Stimulated activated naive B cell treated with anti-CD40 and anti-IgM and Interleukin-4, amounts not matched to agents 10 μg/mL and 1 μg/mL and 100 μg/mL, for 72 hours (primary cell): ENCODE results near the gene PCNX2.

ENCODE experiments used
- ATAC-seq, 2 donors: fragments of 150-1000 bp; cut with Tn5 transposase; replicated peaks; 2 replicates each; pipeline ENCODE4 v1.10.0; 2021; ENCODE audit warnings: moderate library complexity in 1 of 2
- DNase-seq: peaks from one replicate; pipeline ENCODE4 v3.0.0; 2021
- H3K27ac Mint-ChIP-seq: one replicate; pipeline ENCODE4 v1.8.0; 2022; ENCODE audit warnings: mild to moderate bottlenecking, mixed read lengths
- H3K27me3 Mint-ChIP-seq, 2 donors: one replicate each; pipeline ENCODE4 v1.8.0; 2022; ENCODE audit warnings: mixed read lengths in 2 of 2
- H3K36me3 Mint-ChIP-seq, 2 donors: one replicate each; pipeline ENCODE4 v1.8.0; 2022; ENCODE audit warnings: mixed read lengths in 2 of 2, mild to moderate bottlenecking in 1 of 2
- H3K4me1 Mint-ChIP-seq, 2 donors: one replicate each; pipeline ENCODE4 v1.8.0; 2022; ENCODE audit warnings: mixed read lengths in 2 of 2, mild to moderate bottlenecking in 1 of 2
- H3K4me3 Mint-ChIP-seq, 2 donors: one replicate each; pipeline ENCODE4 v1.8.0; 2022; ENCODE audit warnings: mild to moderate bottlenecking in 2 of 2, mixed read lengths in 2 of 2, moderate library complexity in 1 of 2
- H3K9me3 Mint-ChIP-seq, 2 donors: one replicate each; pipeline ENCODE4 v1.8.0; 2022; ENCODE audit warnings: mixed read lengths in 2 of 2, mild to moderate bottlenecking in 1 of 2

PCNX2 gene

DNA sequence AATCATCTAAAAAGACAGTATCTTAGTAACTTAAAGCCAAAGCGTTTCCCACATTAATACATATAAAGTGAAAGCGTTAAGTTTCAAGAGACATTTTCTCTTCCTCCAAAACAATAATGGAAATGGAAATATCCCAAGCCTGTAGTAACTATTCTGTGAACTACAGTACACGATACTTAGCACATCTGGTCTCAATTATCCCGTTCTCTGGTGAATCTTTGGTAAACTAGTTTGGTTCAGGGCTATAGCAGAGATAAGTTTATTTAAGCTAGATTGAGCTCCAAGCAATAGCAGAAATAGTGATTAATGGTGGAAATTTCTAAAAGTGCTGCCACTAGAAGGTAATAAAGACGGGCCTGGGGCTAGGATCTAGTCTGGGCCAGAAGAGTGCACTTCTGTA is 55.2 kb downstream of the PCNX2 start:
- H3K4me1 Mint-ChIP-seq = no peaks in the 10 kb centered on the region
- no peaks in the 10 kb centered on the region for H3K9me3 Mint-ChIP-seq
- DNase-seq (no peak), ATAC-seq (no peak)
- H3K27me3 Mint-ChIP-seq = no peaks in the 10 kb centered on the region
- H3K36me3 Mint-ChIP-seq = peaks cover 10 to 19% of the 10 kb centered on the region in 2 donors
- H3K27ac Mint-ChIP-seq = no peak overlapping the region
- no peak overlapping the region for H3K4me3 Mint-ChIP-seq

DNA sequence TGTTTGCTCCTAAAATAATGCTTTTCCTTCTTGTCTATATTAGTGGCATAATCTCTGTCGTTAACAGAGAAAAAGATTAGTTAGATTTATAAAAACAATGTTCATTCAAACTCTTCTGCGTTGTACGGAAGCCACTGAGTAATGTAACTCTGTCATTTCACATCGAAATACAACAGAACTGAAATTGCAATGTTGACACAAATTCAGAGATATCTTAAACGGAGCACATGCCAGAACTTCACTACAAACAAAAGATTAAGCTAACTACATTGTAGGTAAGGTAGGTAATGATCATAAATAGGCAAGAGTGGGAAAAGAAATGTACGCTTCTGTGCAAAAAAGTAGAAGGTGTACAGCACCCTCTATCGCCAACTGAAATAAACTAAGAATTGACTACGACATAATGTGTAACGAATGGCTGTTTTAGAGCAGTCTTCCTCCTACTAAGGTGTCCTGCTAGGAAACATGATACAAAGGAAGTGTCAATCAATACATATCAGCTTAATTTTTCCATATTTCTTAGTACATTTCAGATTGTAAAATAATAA is 56.6 kb downstream of the PCNX2 start:
- no peak overlapping the region for H3K27ac Mint-ChIP-seq
- no peak for DNase-seq
- H3K27me3 Mint-ChIP-seq = no peaks in the 10 kb centered on the region
- no peaks in the 10 kb centered on the region for H3K4me1 Mint-ChIP-seq
- no peaks in the 10 kb centered on the region for H3K9me3 Mint-ChIP-seq
- no peak overlapping the region for H3K4me3 Mint-ChIP-seq
- no peak for ATAC-seq
- H3K36me3 Mint-ChIP-seq = peaks cover 14 to 20% of the 10 kb centered on the region in 2 donors

DNA sequence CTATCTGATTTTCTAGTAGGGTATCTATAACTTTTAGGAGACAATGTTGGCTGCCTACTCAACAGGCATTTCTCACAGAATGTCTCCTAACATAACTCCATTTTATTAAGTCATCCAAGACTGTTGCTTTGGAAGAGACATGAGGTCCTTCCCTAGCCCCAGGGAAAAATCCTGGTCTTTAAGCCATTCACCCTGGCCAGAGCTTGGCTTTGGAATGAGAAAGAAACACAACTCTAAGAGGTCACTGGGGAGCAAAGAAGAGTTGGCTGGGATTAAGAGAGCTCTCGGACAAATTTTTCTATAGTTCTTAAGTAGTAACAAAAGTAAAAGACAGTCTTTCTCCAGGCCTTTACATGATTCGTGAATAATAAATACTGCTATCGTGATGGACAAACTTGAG is 57.9 kb downstream of the PCNX2 start:
- no peaks in the 10 kb centered on the region for H3K27me3 Mint-ChIP-seq
- no peaks in the 10 kb centered on the region for H3K4me1 Mint-ChIP-seq
- ATAC-seq (no peak), DNase-seq (no peak)
- H3K36me3 Mint-ChIP-seq = peaks cover 14 to 27% of the 10 kb centered on the region in 2 donors
- H3K4me3 Mint-ChIP-seq = no peak overlapping the region
- no peak overlapping the region for H3K27ac Mint-ChIP-seq
- H3K9me3 Mint-ChIP-seq = no peaks in the 10 kb centered on the region

DNA sequence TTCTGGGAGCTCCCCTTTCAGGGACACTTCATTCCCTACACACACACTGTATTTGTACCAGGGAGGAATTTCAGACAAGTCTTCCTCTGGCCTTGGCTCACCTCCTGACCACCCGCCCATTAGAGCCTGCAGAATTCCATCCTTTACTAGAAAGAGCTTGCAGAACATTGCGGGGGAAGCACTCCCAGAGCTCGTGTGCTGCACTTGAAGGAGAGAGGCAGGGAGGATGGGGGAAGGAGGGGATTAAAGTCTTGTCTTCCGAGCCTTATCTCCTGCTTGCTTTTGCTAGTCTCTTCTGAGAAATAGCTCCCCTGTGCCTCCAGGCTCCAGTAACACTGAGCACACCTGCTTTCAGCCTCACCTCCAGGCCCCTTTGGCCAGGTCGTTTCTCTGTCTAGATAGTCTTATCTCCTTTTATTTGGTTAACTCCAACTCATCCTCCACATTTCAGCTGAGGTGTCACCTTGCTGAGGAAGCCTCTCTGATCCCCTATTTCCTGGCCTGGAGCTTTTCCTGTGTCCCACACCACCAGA is 62.0 kb downstream of the PCNX2 start:
- Mint-ChIP-seq H3K4me3 (no peak overlapping the region), H3K27me3 (no peaks in the 10 kb centered on the region), H3K27ac (no peak overlapping the region), H3K9me3 (no peaks in the 10 kb centered on the region), H3K36me3 (peaks cover 16 to 37% of the 10 kb centered on the region in 2 donors), H3K4me1 (no peaks in the 10 kb centered on the region)
- DNase-seq (no peak), ATAC-seq (no peak)

DNA sequence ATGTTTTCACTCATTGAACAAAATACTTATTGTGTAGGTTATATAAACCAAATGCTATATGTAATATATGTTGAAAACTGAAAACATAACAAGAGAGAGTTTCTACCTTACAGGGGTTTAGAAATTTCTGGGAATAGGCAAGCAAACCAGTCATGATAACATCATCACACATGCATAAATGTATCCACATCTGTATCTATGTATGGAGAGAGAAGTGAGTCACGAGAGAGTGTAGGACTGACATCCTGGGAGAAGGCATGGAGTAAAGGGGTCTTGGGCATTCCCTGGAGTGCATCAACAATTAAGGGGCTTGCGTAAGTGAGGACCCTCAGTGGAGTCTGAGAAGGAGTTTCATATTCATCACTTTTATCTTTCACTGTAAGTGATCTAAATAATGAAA is 65.5 kb downstream of the PCNX2 start:
- no peak overlapping the region for H3K4me3 Mint-ChIP-seq
- H3K36me3 Mint-ChIP-seq = peaks cover 6 to 36% of the 10 kb centered on the region in 2 donors
- H3K9me3 Mint-ChIP-seq = no peaks in the 10 kb centered on the region
- no peak overlapping the region for H3K27ac Mint-ChIP-seq
- no peaks in the 10 kb centered on the region for H3K4me1 Mint-ChIP-seq
- ATAC-seq (no peak), DNase-seq (no peak)
- H3K27me3 Mint-ChIP-seq = no peaks in the 10 kb centered on the region

DNA sequence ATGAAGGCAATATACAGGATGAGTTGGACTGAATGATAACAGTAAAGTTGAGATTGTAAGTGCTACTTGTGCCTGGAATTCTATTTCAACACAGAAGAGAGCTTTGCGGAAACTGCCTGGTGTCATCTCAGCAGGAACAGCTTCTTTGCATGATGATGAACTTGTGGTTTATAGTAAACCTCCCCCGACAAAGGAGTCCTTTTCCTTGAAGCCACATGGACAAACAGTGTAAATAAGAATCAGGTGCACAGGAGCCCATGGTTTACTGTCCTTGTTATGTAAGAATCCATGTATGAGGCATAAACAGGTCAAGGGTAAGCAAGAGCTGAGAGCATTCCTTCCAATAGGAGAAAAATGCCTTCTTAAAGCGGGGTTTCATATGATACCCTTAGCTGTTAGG is 66.2 kb downstream of the PCNX2 start:
- ATAC-seq = no peak
- H3K27ac Mint-ChIP-seq = no peak overlapping the region

DNA sequence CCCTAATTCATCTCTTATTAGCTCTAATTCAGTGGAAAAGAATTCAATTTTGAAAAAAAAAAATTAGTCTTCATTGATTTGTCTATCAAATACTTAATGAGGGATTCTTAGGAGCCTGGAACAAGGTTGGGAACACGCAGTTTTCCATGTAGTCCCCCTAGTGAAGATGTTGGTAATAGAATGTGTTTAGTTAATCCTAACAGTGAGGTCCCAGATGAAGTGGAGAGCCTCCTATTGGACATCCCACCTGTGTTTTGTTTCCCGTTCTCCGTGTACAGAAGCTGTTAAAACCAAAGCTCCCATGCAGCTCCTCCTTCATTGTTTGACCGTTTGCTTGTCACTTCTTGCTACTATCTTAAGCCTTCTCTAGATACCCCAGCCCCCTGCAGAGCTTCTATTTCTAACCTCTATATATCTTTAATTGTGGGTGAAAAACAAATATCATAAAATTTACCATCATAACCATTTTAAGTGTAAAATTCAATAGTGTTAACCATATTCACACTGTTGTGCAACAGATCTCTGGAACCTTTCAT is 67.5 kb downstream of the PCNX2 start:
- H3K36me3 Mint-ChIP-seq = peaks cover 2 to 23% of the 10 kb centered on the region in 2 donors
- no peak overlapping the region for H3K27ac Mint-ChIP-seq
- H3K9me3 Mint-ChIP-seq = no peaks in the 10 kb centered on the region
- DNase-seq (no peak), ATAC-seq (no peak)
- H3K27me3 Mint-ChIP-seq = no peaks in the 10 kb centered on the region
- H3K4me3 Mint-ChIP-seq = no peak overlapping the region
- no peaks in the 10 kb centered on the region for H3K4me1 Mint-ChIP-seq

More for the DNA sequence above, 66.2 kb downstream of the PCNX2 start:
- no peaks in the 10 kb centered on the region for H3K4me1 Mint-ChIP-seq
- peaks cover 2 to 30% of the 10 kb centered on the region in 2 donors for H3K36me3 Mint-ChIP-seq
- no peak overlapping the region for H3K4me3 Mint-ChIP-seq
- no peaks in the 10 kb centered on the region for H3K27me3 Mint-ChIP-seq
- H3K9me3 Mint-ChIP-seq = no peaks in the 10 kb centered on the region
- DNase-seq = no peak

DNA sequence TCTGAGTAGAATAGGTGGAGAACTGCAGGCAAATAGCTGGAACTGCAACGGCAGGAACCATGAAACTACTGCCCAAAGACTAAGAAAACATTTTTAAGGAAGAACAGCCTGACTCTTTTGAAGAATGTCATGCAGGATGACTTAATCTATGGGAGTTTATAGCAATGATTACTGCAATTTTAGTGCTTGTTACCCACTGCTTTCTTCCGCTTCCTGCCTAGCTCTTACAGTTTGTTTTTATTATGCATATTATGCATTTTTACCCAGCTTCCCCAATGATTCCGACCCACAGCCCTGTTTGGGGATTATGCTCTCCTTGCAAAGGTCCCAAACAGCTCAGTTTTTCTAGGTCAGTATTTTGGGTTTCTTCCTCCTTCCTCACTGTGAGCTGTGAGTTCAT is 71.2 kb downstream of the PCNX2 start:
- Mint-ChIP-seq H3K27ac (no peak overlapping the region), H3K4me3 (no peak overlapping the region)

DNA sequence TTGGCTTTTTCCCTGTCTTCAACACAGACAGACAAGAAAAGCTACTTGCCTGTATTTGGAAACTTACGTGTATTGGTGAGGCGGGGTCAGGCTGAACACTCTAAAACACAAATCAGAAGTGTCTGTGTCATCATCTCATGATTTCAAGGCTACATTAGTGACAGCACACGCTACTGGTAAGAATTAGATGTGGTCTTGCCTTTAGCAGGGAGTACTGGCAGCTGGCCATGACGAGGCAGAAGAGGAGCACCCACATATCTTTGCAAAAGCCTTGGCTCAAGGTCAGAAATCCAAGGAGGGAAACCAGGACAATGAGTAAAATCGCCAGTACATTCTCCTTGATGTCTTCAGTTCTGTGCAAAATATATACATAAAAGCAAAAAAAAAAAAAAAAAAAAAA is 77.7 kb downstream of the PCNX2 start:
- Mint-ChIP-seq H3K27ac (no peak overlapping the region), H3K4me1 (no peaks in the 10 kb centered on the region), H3K4me3 (no peak overlapping the region), H3K9me3 (peaks cover 0 to 4% of the 10 kb centered on the region in 2 donors), H3K36me3 (peaks cover 6 to 17% of the 10 kb centered on the region in 2 donors), H3K27me3 (no peaks in the 10 kb centered on the region)
- ATAC-seq (no peak), DNase-seq (no peak)

More for the DNA sequence above, 71.2 kb downstream of the PCNX2 start:
- DNase-seq (no peak), ATAC-seq (no peak)
- Mint-ChIP-seq H3K9me3 (no peaks in the 10 kb centered on the region), H3K4me1 (no peaks in the 10 kb centered on the region), H3K36me3 (peaks cover 6 to 27% of the 10 kb centered on the region in 2 donors), H3K27me3 (no peaks in the 10 kb centered on the region)

DNA sequence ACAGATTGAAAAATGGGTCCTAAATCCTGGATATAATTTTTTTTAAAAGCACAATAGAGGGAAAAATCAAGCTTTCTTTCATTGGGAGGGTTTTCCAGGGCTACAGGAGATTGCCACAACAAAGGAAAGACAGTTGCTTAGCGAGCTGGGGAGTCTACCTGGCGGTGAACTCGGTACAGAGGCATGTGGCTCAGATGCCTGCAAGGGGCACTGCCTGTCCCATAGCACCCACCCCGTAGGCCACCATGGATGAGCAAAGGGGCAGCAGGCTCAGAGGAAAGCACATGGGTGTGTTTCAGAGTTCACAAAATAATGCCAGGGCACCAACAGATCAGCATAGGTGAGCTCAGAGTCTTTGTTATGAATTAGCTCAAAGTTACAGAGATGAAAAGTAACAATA is 79.5 kb downstream of the PCNX2 start:
- Mint-ChIP-seq H3K9me3 (peaks cover 0 to 4% of the 10 kb centered on the region in 2 donors), H3K27ac (no peak overlapping the region), H3K27me3 (no peaks in the 10 kb centered on the region), H3K4me3 (no peak overlapping the region), H3K36me3 (peaks cover 6 to 19% of the 10 kb centered on the region in 2 donors), H3K4me1 (no peaks in the 10 kb centered on the region)
- ATAC-seq = no peak
- DNase-seq = no peak

DNA sequence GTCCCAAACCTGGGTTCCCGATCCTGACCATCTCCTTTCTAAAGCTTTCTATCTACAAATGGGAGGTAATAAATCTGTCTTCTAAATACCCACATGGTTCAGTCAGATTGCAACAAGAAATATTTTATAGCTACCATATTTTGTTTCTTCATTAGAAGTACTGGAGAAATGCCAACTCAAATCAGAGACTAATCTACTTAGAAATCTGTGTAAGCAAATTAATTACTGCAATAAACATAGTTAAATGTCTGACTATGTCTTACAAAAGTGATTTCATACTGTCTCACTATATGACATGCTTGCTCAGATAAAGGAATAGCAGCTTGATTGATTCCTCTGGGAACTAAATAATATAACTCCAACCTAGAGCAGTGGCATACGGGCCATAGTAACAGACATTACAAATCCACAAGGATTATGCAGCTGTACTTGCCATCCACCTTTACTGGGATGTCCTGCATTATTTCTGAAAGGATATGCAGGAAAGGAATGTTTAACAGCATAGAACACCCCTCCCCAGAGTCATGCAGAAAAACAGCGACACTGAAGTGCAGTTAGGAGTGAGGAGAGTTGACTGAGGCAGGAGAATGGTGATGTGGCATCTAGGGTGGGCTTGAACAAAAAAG is 80.3 kb downstream of the PCNX2 start:
- Mint-ChIP-seq H3K4me1 (no peaks in the 10 kb centered on the region), H3K9me3 (peaks cover 0 to 4% of the 10 kb centered on the region in 2 donors), H3K36me3 (peaks cover 2 to 15% of the 10 kb centered on the region in 2 donors), H3K4me3 (no peak overlapping the region), H3K27me3 (no peaks in the 10 kb centered on the region), H3K27ac (no peak overlapping the region)
- ATAC-seq (no peak), DNase-seq (no peak)

DNA sequence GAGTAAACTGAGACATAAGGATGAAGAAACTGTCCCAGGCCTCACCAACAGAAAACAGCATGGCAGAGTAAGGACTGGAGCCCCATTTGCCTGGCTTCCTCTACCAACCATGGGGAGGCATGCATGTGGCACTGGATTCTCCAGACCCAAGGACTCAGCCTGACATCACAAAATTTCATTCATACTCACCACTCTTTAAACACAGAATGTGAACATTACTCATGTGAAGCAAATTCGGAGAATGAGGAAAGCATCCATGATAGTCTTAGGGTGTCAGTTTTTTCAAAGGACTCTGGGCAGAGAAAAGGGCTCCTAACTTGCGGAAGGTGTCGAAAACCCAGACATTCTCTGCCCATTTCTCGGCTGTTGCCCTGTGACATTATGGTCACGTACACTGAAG is 83.9 kb downstream of the PCNX2 start:
- Mint-ChIP-seq H3K4me3 (no peak overlapping the region), H3K27me3 (no peaks in the 10 kb centered on the region), H3K36me3 (peaks cover 8 to 15% of the 10 kb centered on the region in 2 donors), H3K9me3 (no peaks in the 10 kb centered on the region), H3K27ac (no peak overlapping the region), H3K4me1 (no peaks in the 10 kb centered on the region)
- ATAC-seq (no peak), DNase-seq (no peak)

DNA sequence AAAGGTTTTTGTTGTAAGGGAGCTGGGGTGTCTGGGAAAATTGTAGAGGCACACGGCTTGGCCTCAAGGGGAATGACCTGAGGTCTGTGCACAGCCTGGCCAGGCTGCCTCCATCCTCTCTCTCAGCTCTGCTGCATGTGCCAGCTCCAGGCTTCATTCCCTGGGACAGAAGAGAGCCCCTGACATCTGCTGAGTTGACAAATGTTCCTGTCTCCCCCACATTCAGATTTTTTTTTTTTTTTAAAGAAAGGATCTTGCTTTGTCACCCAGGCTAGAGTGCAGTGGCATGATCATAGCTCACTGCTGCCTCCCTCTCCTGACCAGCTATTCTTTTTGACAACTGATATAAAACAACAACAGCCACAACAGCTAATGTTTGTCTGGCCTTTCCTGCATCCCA is 84.4 kb downstream of the PCNX2 start:
- H3K27ac Mint-ChIP-seq = no peak overlapping the region

DNA sequence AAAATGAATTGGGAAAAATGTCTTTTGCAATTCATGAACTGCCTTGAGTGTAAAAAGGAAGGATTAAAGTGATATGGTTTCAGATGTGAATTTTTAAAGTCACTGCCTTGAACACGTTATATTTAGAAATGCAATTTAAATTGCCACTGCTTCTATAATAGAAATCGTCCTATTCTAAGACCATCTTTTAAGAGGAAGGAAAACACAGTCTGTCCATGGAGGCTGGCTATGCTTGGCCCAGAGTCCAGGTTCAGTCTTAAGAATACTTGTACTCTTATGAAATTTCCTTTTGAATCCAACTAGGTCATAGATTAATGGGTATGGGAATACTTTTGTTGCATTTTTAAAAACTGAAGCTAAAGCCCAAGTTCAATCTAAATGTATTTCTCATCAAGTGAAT is 86.0 kb downstream of the PCNX2 start:
- ATAC-seq = no peak
- Mint-ChIP-seq H3K27me3 (no peaks in the 10 kb centered on the region), H3K36me3 (peaks cover 9 to 20% of the 10 kb centered on the region in 2 donors), H3K9me3 (no peaks in the 10 kb centered on the region), H3K4me1 (no peaks in the 10 kb centered on the region), H3K4me3 (no peak overlapping the region), H3K27ac (no peak overlapping the region)
- DNase-seq = no peak

More for the DNA sequence above, 84.4 kb downstream of the PCNX2 start:
- no peaks in the 10 kb centered on the region for H3K4me1 Mint-ChIP-seq
- DNase-seq (no peak), ATAC-seq (no peak)
- no peaks in the 10 kb centered on the region for H3K27me3 Mint-ChIP-seq
- H3K9me3 Mint-ChIP-seq = no peaks in the 10 kb centered on the region
- peaks cover 9 to 15% of the 10 kb centered on the region in 2 donors for H3K36me3 Mint-ChIP-seq
- H3K4me3 Mint-ChIP-seq = no peak overlapping the region

DNA sequence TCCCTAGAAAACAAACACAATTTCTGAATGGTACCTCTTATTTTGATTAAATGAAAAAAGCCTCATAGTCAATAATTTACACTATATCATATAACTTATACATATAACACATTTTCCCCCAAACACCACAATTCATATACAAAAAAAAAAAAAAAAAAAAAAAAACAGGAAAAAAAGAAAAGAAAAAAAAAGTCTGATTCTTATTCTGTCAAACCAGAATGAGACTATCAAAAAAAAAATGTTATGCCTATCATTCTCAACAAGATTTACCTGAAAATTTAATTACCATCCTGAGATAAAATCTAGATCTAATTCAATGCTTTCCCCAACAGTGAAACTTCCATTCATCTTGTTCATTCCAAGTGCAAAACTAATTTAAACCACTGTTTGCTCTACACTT is 86.8 kb downstream of the PCNX2 start:
- H3K9me3 Mint-ChIP-seq = no peaks in the 10 kb centered on the region
- no peak for ATAC-seq
- no peak overlapping the region for H3K4me3 Mint-ChIP-seq
- no peaks in the 10 kb centered on the region for H3K4me1 Mint-ChIP-seq
- H3K36me3 Mint-ChIP-seq = peaks cover 9 to 20% of the 10 kb centered on the region in 2 donors
- H3K27me3 Mint-ChIP-seq = no peaks in the 10 kb centered on the region
- no peak overlapping the region for H3K27ac Mint-ChIP-seq
- no peak for DNase-seq
